SK-N-SH treated with all-trans-retinoic acid at 6 μM for 48 hours (cell line): ENCODE results near the gene DES.

Experiments used
- ARNTL ChIP-seq: fragments of 450-650 bp; formaldehyde crosslinking; IDR thresholded peaks from 2 replicates; pipeline ENCODE4 v1.5.0; 2020; ENCODE audit warnings: low read depth, mild to moderate bottlenecking, moderate library complexity, borderline replicate concordance
- BACH2 ChIP-seq: fragments of 250-450 bp; sonication (Bioruptor Pico); IDR thresholded peaks from 2 replicates; pipeline ENCODE4 v1.9.0; 2021; ENCODE audit warnings: mild to moderate bottlenecking, borderline replicate concordance
- CREB5 ChIP-seq: fragments of 250-450 bp; sonication (Bioruptor Pico); IDR thresholded peaks from 2 replicates; pipeline ENCODE4 v1.5.1; 2020; ENCODE audit warnings: low read depth, mild to moderate bottlenecking, moderate library complexity
- ESRRG ChIP-seq: fragments of 250-450 bp; sonication (Bioruptor Pico); IDR thresholded peaks from 2 replicates; pipeline ENCODE4 v1.6.1; 2021; ENCODE audit warnings: mild to moderate bottlenecking
- ISL1 ChIP-seq: fragments of 250-450 bp; sonication (Bioruptor Pico); IDR thresholded peaks from 2 replicates; pipeline ENCODE4 v2.1.2; 2022; ENCODE audit warnings: mild to moderate bottlenecking, moderate library complexity
- PATZ1 ChIP-seq: fragments of 250-450 bp; sonication (Bioruptor Pico); IDR thresholded peaks from 2 replicates; pipeline ENCODE4 v1.8.0; 2020; ENCODE audit warnings: mild to moderate bottlenecking, moderate library complexity, borderline replicate concordance
- POU6F1 ChIP-seq: fragments of 250-450 bp; sonication (Bioruptor Pico); IDR thresholded peaks from 2 replicates; pipeline ENCODE4 v1.8.0; 2021; ENCODE audit warnings: low read depth, mild to moderate bottlenecking, moderate library complexity, borderline replicate concordance
- RARB ChIP-seq: fragments of 250-450 bp; sonication (Bioruptor Pico); IDR thresholded peaks from 2 replicates; pipeline ENCODE4 v1.8.0; 2021; ENCODE audit warnings: mild to moderate bottlenecking, moderate library complexity
- SNAI2 ChIP-seq: fragments of 250-450 bp; sonication (Bioruptor Pico); IDR thresholded peaks from 2 replicates; pipeline ENCODE4 v1.5.0; 2020; ENCODE audit warnings: mild to moderate bottlenecking, moderate library complexity
- TOX ChIP-seq: fragments of 250-450 bp; sonication (Bioruptor Pico); IDR thresholded peaks from 2 replicates; pipeline ENCODE4 v1.8.0; 2021; ENCODE audit warnings: mild to moderate bottlenecking, moderate library complexity, borderline replicate concordance
- ZC3H10 ChIP-seq: fragments of 250-450 bp; sonication (Bioruptor Pico); IDR thresholded peaks from 2 replicates; pipeline ENCODE4 v1.5.1; 2021; ENCODE audit warnings: mild to moderate bottlenecking, moderate library complexity
- ZFP30 ChIP-seq: fragments of 450-650 bp; formaldehyde crosslinking; IDR thresholded peaks from 2 replicates; pipeline ENCODE4 v1.5.0; 2022; ENCODE audit warnings: mild to moderate bottlenecking, moderate library complexity
- ZNF70 ChIP-seq: fragments of 450-650 bp; formaldehyde crosslinking; IDR thresholded peaks from 2 replicates; pipeline ENCODE4 v1.5.0; 2020; ENCODE audit warnings: mild to moderate bottlenecking, moderate library complexity
- TF ChIP-seq, protein P1 (sequence below): fragments of 250-450 bp; sonication (Bioruptor Pico); IDR thresholded peaks from 2 replicates; pipeline ENCODE4 v1.5.1; 2021; ENCODE audit warnings: mild to moderate bottlenecking, moderate library complexity

- TF ChIP-seq SNAI2 (CRISPR knock-in tag): no peak
- no peak for TF ChIP-seq POU6F1 (CRISPR knock-in tag)
- TF ChIP-seq, protein P1, sequence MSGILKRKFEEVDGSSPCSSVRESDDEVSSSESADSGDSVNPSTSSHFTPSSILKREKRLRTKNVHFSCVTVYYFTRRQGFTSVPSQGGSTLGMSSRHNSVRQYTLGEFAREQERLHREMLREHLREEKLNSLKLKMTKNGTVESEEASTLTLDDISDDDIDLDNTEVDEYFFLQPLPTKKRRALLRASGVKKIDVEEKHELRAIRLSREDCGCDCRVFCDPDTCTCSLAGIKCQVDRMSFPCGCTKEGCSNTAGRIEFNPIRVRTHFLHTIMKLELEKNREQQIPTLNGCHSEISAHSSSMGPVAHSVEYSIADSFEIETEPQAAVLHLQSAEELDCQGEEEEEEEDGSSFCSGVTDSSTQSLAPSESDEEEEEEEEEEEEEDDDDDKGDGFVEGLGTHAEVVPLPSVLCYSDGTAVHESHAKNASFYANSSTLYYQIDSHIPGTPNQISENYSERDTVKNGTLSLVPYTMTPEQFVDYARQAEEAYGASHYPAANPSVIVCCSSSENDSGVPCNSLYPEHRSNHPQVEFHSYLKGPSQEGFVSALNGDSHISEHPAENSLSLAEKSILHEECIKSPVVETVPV (CRISPR knock-in tag): no peak
- TF ChIP-seq ARNTL (CRISPR knock-in tag): no peak
- TF ChIP-seq BACH2: no peak
- no peak for TF ChIP-seq ZC3H10 (CRISPR knock-in tag)
- TF ChIP-seq ZNF70: no peak
- TF ChIP-seq RARB (CRISPR knock-in tag): no peak
- TF ChIP-seq TOX (CRISPR knock-in tag): no peak
- no peak for TF ChIP-seq PATZ1
- no peak for TF ChIP-seq ESRRG
- no peak for TF ChIP-seq CREB5 (CRISPR knock-in tag)
- TF ChIP-seq ZFP30 (CRISPR knock-in tag): no peak
- TF ChIP-seq ISL1 (CRISPR knock-in tag): no peak
Observed at GRCh38 chr2:219414857-219415256, 3.3 kb upstream of the DES start.
